COLO668 (cell line): ENCODE measurements around the gene TMEM151B.
"Not testable (repeated sequence)": the region's sequence is repeated elsewhere in the genome, so short reads cannot be mapped to it uniquely, and the experiment has no call there.

Experiments used
- DNase-seq: peaks from one replicate; lab custom pipeline; 2025; ENCODE audit not compliant: unreplicated experiment; lab: John Stamatoyannopoulos, UW

TMEM151B gene

DNA sequence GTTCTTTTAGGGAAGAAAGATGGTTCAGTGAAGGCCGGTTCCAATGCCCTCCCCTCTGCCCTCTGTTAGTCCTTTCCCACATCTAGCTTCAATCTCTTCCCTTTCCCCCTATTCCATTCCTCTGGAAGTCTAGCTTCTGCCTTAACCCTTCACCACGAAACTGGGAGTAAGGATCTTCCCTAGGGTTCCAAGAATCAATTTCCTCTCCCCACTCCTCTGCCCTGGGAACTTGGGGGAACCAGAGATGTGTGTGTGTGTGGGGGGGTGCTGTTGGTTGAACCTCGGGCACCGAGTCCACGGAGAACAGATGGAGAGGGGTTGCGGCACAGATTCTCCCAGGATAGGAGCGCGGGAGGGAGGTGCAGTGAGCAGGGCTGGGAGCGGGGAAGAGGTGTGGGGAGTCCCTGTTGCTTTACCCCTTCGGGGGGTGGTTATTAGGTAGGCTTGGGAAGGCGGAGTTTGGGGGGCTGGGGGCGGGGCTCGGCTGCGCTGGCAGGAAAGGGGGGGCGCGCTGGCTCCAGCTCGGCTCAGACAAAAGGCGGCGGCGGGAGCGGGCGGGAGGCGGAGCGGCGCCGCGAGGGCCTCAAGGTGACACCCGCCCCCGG lies at the start of gene TMEM151B:
TSS of gene TMEM151B (plus strand) at position 530 of the 605 bp plus-strand sequence. CDS start 293 bp downstream, outside the sequence.
- DNase-seq: no peak

DNA sequence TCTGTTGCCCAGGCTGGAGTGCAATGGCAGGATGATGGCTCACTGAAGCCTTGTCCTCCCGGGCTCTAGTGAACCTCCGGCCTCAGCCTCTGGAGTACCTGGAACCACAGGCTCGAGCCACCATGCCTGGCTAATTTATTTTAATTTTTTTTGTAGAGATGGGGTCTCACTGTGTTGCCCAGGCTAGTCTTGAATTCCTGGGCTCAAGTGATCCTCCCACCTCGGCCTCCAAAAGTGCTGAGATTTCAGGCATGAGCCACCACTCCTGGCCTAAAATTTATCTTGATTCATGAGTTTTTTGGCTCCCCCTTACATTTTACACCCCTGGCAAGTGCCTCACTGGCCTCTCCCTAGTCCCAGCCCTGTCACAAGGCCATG lies 49.3 kb upstream of the TMEM151B start:
- DNase-seq: no peak

DNA sequence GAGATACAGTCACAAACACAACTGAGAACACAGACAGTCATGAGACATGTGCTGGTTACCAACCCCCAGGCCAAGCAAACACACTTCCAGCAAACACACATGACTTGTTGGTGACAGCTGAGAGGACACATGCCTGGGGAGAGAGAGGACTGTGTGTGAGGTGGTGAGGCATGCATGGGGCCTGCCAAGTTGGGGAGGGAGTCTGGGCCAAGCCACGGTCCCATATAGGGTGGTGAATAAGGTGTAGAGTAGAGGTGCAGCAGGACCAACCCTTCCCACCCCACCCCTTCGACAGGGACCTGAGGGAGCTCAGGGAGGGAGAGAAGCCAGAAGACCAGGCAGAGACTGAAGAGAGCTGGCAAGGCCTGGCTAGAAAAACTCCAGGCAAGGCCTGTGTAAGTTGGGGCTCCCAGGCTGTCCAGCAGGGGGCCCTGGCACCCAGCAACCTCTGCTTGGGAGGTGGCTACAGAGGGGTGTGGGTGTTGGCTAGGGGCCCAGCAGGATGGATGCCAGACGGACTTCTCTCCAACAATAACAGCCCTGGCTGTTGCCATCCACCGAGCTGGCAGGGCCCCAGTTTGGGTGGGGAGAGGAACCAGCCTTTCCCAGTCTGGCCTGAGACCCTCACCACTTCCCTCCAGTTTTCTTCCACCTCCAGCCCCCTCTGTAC lies 48.8 kb upstream of the TMEM151B start:
- DNase-seq: peak; percentile 77

DNA sequence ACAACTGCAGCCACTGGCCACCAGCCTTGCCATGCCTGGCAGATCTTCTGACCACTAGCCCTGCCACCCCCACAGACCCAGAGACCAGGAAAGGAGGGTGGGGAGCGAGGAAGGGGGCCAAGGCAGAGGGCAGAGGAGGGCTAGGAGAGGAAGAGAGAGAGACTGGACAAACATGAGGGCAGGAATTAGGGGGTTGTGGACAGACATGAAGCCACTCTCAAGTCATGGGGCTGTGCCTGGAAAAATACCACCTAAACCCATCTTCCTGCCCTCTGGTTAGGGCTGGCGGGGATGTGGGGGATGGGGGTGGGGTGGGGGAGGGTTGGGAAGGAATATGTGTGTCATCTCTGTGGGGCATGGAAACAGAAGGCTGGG lies 48.3 kb upstream of the TMEM151B start:
- DNase-seq: no peak

DNA sequence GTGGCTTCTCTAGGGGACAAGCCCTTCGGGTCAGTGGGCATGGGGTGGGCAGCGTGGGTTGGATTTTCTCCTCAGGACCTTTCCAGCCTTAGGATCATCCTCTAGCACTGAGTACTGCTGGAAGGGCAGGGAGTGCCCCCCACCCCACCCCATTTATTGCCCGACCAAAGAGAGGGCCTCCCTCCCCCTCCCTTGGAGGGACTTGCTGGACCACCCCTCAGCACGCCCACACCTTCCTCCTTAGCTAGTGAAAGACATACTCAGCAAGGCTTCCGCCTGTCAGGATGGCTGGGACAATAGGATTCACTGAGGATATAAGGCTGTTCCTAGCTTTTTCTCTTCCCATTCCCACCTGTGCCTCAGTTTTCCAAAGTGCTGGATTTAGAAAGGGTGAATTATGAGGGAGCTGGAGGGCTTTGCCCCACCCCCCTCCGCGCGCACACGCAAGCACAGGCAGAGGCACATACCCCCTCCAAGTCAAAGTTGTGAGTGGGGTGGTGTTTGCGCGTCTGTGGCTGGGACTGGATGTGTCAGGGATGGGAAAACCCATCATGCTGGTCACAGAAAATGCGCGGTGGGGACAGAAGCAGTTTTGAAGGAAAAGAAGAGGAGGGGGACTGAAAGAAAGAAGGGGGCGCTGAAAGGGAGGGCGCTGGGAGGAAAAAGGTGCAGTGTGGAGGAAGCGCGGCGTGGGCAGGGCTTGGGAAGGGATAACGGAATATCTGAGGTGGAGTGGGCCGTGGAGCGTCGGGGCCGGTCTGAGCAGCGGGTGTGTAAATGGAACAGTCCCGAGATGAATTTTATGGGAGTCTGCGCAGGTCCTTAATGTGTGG lies 47.5 kb upstream of the TMEM151B start:
- DNase-seq: peak; percentile 38

DNA sequence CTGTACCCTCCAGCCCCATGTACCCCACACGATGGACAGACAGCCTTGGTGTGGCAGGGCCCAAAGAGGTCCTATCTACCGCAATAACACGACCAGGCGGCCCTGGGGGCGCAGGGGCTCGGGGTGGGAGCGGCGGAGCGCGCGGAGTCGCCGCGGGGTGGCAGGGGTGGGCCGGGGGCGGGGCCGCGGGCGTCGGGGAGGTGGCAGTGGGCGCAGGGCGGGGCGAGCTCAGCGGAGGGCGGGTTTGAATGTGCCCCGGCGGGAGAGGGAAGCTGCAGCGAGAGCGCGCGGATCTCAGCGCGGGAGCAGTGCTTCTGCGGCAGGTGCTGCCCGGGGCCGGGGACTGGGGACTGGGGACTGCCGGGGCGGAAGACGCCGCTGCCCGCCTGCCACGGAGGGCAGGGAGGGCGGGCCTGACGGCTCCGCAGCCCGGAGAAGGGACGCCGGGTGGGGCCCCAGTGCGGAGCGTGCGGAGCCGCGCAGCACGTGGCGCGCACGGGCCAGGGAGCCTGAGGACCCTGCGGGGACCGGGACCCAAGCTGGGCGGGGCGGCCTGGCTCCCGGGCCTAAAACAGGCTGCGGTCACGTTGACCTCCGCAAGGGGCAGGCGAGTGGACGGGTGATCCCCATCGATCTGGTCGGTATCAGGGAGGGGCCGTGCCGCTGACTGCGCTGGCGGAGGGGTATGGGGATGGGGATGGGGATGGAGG lies 46.8 kb upstream of the TMEM151B start, which contains the start of gene SLC29A1:
TSS of gene SLC29A1 (plus strand) at position 277 of the 710 bp plus-strand sequence. CDS start 3,719 bp downstream, outside the sequence.
- DNase-seq: peak; percentile 86

DNA sequence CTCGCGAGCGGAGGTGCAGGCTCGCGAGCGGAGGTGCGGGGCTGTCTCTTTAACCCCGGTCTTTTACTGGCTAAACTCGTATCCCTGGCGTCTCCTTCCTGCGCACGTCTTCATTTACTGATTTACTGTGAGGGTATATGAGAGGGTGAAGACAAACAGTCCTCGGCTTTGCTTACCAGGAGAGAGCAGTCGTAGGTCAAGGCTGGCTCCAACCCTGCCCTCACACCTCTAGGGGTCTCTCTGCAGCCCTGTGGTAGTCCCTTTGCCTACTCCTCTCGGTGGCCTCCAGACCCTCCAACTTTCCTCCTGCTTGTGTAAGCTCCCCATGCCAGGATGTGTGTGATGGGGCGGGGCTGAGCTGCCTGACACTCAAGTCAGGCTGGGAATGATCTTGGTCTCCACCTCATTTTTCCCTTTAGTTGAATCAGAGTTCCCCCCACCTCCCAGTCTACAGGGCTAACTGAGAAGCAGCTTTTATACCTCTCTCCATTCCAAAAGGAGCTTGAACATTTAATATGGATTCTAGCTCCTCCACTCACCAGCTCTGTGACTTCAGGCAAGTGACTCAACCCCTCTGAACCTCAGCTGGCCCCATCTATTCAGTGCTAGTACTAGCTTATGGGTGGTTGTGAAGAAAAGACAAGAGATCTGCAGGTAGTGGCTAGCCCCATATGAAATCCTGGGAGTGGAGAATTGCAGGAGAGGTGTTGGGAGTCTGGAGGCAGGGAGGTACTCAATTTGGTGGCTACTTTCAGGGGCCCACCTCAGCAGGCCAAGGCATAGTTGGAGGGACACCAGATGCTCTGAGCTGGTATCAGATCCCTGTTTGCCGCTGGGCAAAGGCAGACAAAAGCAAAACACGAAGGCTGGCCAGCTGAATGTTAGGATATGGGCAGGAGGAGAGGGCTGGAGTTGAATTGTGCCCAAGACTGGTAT lies 46.0 kb upstream of the TMEM151B start:
- peak; percentile 31 for DNase-seq

DNA sequence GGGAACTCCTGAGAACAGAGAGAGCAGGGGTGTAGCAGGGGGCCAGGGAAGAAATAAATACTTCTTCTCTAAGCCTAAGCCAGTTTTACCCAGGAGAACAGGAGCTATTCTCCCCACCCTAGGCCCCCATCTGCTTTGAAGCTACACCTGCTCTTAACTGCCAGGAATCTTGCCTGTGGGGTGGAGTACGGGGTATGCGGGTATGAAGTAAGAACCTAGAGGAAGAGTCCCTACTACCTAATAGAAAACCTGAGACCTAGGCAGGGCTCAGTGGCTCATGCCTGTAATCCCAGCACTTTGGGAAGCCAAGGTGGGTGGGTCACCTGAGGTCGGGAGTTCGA lies 45.3 kb upstream of the TMEM151B start:
- DNase-seq: no peak

DNA sequence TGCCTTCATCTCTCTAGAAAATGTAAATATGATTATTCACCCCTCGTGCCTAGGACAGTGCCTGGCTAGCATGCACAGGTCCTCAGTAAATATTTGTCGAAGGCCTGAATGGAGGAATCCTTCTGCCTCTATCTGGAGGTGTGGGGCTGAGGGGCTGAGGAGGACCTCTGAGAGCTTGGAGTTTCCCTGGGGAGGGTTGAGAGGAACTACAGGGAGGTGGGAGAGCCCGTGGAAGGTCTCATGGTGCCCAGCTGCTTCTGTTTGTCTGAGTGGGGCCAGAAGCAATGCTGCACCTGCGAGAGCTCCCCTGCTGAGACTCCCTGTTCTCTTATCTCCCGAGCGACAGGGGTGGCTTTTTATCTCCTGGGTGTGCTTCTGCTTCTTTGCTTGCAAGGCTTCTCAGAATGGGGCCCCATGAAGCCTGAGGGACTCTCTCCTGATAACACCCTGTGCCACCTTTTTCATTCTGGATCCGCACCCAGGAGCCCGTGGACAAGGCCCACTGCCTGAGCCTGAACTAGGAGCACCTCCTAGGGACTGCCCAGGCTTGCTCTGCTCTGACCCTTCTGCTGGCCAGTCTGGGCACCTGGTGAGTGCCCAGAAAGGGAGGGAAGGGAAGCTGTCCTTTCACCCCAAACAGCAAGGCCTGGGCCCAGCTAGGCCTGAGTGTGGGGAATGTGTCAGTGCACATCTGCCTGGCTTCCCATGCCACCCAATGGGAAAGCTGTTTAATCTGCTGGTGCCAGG lies 44.5 kb upstream of the TMEM151B start:
- DNase-seq: peak; percentile 34

DNA sequence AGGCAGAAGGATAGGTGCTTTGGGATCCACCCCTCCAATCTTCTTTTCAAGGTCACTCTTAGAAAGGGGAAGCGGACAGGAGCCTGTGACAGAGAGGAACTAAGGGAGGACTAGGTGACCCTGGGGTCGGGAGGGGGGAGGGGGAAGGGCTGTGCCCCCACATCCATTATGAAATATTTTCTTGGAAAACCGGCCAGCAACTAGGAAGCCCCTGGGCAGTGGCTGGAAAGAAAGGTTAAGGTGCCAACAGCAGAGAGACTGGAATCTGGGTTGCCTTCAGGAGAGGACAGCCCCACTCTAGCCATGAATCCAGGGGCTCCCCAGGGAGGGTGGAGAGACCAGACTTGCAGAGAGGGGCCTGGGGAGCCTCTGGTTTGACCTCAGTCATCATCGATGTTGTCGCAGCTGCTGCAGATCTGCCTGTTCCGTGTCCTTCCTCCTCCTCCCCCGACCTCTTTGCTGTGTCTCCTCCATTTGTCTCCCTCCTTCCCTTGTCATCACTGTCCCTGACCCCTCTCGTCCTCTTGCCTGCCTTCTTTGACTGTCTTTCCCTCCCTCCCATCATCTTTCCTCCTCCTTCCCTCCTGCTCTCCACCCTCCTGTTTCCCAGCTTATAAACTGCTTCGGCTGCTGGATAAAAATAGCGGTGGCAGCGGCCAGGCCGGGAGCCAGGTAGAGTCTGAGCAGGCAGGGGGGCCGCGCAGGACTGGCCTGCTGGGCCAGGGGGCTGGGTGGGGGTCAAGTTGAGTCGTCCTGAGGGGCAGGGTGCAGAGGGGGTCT lies 43.7 kb upstream of the TMEM151B start:
- peak; percentile 6 for DNase-seq

DNA sequence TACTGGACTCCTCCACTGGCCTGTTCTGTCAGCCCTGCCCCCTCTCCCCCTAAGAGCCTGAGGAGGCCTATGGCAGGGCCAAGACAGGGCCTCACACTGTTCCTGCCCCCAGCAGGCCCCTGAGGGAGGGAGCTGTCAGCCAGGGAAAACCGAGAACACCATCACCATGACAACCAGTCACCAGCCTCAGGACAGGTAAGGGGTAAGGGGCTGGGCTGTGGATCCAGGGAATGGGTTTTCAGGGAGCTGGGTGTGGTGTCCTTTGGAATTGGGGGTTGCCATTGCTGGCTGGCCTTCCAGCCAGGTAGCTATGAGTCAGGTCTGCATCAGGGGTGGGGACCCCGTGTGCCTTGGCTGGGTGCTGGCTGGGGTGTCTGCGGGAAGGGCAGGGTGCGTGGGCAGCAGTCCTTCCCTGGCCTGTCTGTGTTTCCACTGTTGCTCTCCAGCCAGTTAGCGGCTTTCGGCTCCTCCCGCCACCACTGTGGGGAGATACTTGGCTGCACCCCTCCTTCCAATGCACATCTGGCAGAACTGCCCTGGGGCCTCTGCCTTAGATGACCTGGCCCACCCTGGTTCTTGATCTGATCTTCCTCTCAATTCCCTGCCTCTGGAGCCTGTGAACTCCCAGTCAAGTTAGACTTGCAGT lies 43.0 kb upstream of the TMEM151B start:
- no peak for DNase-seq

DNA sequence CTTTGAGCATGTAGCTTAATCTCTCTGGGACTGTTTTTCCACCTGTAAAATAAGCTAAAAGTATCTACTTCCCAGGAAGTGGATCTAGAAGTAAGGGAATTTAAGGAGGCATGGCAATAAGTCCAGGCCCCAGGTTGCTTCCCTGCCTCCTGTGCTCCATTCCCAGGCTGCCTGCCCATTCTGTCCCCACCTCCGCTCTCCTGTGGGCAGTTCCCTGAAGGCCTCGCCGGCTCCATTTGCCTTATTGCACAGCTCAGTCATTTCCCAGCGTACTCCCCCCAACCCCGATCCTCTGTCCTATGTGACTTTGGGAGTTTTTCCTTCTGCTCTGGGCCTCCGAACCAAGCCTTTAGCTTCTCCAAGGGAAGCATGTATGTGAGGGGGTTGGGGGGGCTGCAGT lies 42.2 kb upstream of the TMEM151B start:
- DNase-seq: no peak

DNA sequence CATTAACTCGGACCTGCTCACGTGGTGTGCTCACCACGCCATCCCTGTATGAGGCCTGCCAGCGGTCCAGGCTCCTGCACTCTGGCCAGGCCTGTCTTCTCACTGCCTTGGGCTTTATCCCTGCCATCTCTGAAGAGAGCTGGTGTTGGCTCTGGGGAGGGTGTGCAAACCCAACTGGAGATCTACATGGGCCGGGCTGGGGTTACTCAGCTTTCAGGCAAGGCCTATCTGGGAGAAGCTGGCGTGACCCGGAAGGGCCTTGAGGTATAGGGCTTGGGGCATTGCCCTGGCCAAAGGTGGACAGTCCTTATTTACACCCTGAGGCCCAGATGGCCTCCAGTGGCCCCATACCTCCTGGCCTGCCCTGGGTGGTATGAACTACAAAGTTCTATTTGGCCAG lies 41.8 kb upstream of the TMEM151B start:
- DNase-seq: no peak

DNA sequence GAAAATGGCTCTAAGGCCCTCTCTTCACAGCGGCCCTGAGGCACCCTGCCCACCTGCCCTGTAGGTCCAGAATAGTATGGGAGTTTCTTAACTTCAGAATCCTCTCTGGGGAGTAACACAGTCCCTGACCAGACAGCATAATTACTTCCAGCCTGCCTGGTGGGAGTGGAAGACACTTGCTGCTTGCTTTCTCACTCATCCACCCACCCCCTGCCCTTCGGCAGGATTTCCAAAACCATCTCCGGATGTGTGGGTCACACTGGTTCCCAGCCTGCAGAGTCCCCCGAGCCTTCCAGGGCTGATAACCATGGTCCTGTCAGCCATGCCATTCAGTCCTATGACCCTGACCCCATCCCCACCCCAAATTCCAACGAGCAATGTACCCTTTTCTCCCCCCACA lies 41.4 kb upstream of the TMEM151B start:
- no peak for DNase-seq

DNA sequence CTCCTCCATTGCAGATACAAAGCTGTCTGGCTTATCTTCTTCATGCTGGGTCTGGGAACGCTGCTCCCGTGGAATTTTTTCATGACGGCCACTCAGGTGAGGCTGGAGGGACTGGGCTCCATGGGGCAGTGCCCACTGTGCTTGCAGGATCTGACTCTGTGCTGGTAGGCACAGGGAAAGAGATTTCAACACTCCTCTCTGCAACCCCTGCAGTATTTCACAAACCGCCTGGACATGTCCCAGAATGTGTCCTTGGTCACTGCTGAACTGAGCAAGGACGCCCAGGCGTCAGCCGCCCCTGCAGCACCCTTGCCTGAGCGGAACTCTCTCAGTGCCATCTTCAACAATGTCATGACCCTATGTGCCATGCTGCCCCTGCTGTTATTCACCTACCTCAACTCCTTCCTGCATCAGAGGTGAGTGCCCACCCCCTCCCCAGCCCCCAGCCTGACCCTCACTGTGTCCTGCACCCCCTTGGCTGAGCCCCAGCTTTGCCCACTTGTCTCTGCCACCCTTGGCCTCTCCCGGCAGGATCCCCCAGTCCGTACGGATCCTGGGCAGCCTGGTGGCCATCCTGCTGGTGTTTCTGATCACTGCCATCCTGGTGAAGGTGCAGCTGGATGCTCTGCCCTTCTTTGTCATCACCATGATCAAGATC lies 40.7 kb upstream of the TMEM151B start:
- DNase-seq: no peak

DNA sequence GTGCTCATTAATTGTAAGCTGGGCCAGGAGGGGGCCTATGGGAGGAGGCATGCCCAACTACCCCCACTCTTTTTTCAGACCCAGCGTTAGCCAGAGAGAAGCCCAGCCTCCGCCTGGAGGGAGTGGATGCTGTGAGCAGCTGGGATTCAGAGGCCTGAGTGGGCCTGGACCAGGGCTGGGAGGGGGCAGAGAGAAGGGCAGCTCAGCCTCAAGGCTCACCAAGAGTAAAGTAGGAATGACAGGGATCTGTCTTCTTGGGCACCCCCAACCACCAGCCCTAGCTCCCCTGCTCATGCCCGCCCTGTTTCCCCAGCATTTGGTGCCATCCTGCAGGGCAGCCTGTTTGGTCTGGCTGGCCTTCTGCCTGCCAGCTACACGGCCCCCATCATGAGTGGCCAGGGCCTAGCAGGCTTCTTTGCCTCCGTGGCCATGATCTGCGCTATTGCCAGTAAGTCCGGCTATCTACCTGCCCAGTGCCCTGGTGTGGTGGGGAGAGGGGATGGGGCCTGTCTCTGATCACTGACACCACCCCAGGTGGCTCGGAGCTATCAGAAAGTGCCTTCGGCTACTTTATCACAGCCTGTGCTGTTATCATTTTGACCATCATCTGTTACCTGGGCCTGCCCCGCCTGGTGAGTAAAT lies 40.1 kb upstream of the TMEM151B start:
- no peak for DNase-seq

DNA sequence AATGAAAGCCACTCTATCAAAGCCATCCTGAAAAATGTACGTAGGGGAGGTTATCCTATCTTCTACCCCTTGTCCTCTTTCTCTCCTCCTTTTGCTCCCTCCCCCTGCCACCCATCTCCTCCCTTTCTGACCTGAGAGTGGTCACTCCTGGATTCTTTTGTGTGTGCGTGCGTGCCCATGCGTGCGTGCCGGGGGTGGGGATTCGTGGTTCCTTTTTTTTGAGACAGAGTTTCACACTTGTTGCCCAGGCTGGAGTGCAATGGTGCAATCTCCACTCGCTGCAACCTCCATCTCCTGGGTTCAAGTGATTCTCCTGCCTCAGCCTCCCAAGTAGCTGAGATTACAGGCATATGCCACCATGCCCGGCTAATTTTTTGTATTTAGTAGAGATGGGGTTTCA lies 38.8 kb upstream of the TMEM151B start:
- not testable (repeated sequence) for DNase-seq
